Ovary (tissue), 9 donors: ENCODE data around the gene BTN2A1. TPM values are rescaled to one million over a fixed set of nuclear protein-coding genes. Genes with fewer than 3 reads are reported as not detected.

ENCODE experiments used
- DNase-seq, 5 donors: peaks; one replicate each; pipeline ENCODE4 v3.0.0-alpha.2; 2019 to 2020
- H3K27ac ChIP-seq, 2 donors: fragments of 200-600 bp; one replicate each; pipeline versions ENCODE4 v1.5.1 to v1.8.0; 2019 to 2022
- H3K27me3 ChIP-seq: fragments of 200-600 bp; one replicate; pipeline ENCODE4 v1.8.0; 2022
- H3K36me3 ChIP-seq: fragments of 200-600 bp; sonication (generic); one replicate; pipeline ENCODE4 v1.5.1; 2019
- H3K4me1 ChIP-seq: one replicate; pipeline ENCODE4 v1.8.1; 2013; ENCODE audit warnings: mild to moderate bottlenecking, moderate library complexity; ENCODE audit not compliant: insufficient read depth
- H3K4me3 ChIP-seq: fragments of 200-600 bp; sonication (generic); one replicate; pipeline ENCODE4 v1.5.1; 2017
- H3K9me3 ChIP-seq, 2 donors: fragments of 200-600 bp in 1 of 2; sonication (generic) in 1 of 2; one replicate each; pipeline versions ENCODE4 v1.5.1 to v1.8.1; 2013 to 2019; ENCODE audit warnings: mild to moderate bottlenecking in 1 of 2, moderate library complexity in 1 of 2
- CTCF ChIP-seq, 3 donors: fragments of 450-650 bp in 2 of 3; fragments of 200-600 bp in 1 of 3; IDR thresholded peaks; one replicate each; pipeline versions ENCODE4 v1.5.1 to v1.8.0; 2016 to 2022; ENCODE audit warnings: antibody characterized with exemption in 3 of 3, mild to moderate bottlenecking in 1 of 3
- EP300 ChIP-seq: sonication (generic); formaldehyde crosslinking; IDR thresholded peaks from one replicate; pipeline ENCODE4 v1.6.1; 2017; ENCODE audit warnings: antibody characterized with exemption
- POLR2A ChIP-seq: fragments of 450-650 bp; IDR thresholded peaks from one replicate; pipeline ENCODE4 v1.6.1; 2017; ENCODE audit warnings: antibody characterized with exemption, mild to moderate bottlenecking, moderate library complexity
- WGBS, 3 donors: extraction: QIAGEN DNeasy Blood & Tissue Kit in 1 of 3; methylation state at CpG; one replicate each; pipeline versions ENCODE4 v1.1.5 to v1.1.7; 2013 to 2017; 5-methylcytosine and 5-hydroxymethylcytosine counted together
- intact Hi-C, 4 donors: fragments of 100-400 bp; cut with DNase I; formaldehyde crosslinking; loops; one replicate each; pipeline versions ENCODE4 v1.11.0 to v1.15.1; 2022 to 2023
- polyA plus RNA-seq, 2 donors: library from polyadenylated mRNA; stranded (reverse); fragments of 200-250 nt in 1 of 2; fragments of 350-450 nt in 1 of 2; fragmentation: Illumina TruSeq in 1 of 2; extraction: RNeasy Lipid Tissue Mini Kit (QIAGEN cat#74804) in 1 of 2; gene quantifications; one replicate each; pipeline ENCODE4 v1.2.3, GENCODE V29; 2013 to 2014
- small RNA-seq: library from RNA; depleted of rRNA; stranded (forward); fragments of <200 nt; gene quantifications from one replicate; pipeline ENCODE3, GENCODE V24; 2016
- total RNA-seq, 7 donors: library from RNA; depleted of rRNA in 2 of 7; stranded (reverse); fragments of >200 nt in 2 of 7; fragmentation: NEBNext Ultra II Directional in 3 of 7; extraction: Animal tissue kit (Norgen Biotek cat#: 25700) in 3 of 7; gene quantifications; one replicate each; pipeline versions ENCODE4 v1.1.0 to v1.2.4, GENCODE V29; 2016 to 2023
- donor health status: DM: no; HTN: no; CAD: no; lungs with moderate emphysema.
- donor health status: DM: no; HTN: no; CAD: no.
- donor health status: Bipolar disorder and iron deficiency.
- donor health status: DM: yes; HTN: yes; CAD: no.
- donor health status: DM: no; HTN: no; CAD: no.
- donor health status: DM: yes; HTN: yes; CAD: no.

BTN2A1 gene
- total and polyA plus RNA-seq, 9 donors, result 9.0 to 33.3 (median 18.8) TPM

GRCh38 chr6:26516481-26517427 lies 59.0 kb downstream of the BTN2A1 start:
- intact Hi-C loops, result no loop called here
- TF ChIP-seq CTCF (IDR thresholded peaks at IDR 0.05), result no peak
- TF ChIP-seq EP300, result no peak
- TF ChIP-seq POLR2A, result no peak
- WGBS, 3 donors, result 69 to 79% (median 74%) methylated on average over 9 of the region's 9 CpGs

More at GRCh38 chr6:26516481-26517427, 59.0 kb downstream of the BTN2A1 start:
- Histone ChIP-seq H3K4me3 (no peak overlapping the region), H3K36me3 (no peaks in the 10 kb centered on the region), H3K9me3 (no peaks in the 10 kb centered on the region), H3K27me3 (no peaks in the 10 kb centered on the region), H3K4me1 (peaks cover 3% of the 10 kb centered on the region), H3K27ac (no peak overlapping the region)
- DNase-seq, result no peak

Small RNAs within 50 kb of the gene (small RNA-seq; reads per million reads assigned to genes)
- not detected for gene RNU6-502P

Other genes starting within 250 kb of the BTN2A1 start
- gene BTN3A2, start 92.8 kb upstream of the BTN2A1 start, total RNA-seq, result 10 to 100 TPM in 6 of 7 donors, 1 to 10 TPM in 1; 9.9 to 36.5 (median 16.5) TPM
- gene BTN3A2, start 92.8 kb upstream of the BTN2A1 start, polyA plus RNA-seq, result 10 to 100 TPM; 22.9 to 45.7 TPM
- gene BTN2A2, start 74.8 kb upstream of the BTN2A1 start, total RNA-seq, result 10 to 100 TPM; 10.7 to 23.0 (median 13.7) TPM
- 10 to 100 TPM in 1 of 2 donors, 1 to 10 TPM in 1; 7.3 to 15.1 TPM for gene BTN2A2, start 74.8 kb upstream of the BTN2A1 start, polyA plus RNA-seq
- 10 to 100 TPM; 11.0 to 33.4 (median 18.4) TPM for gene BTN3A1, start 55.7 kb upstream of the BTN2A1 start, total RNA-seq
- gene BTN3A1, start 55.7 kb upstream of the BTN2A1 start, polyA plus RNA-seq, result 10 to 100 TPM; 14.5 to 64.5 TPM
- 10 to 100 TPM; 13.6 to 19.5 (median 18.0) TPM for gene BTN3A3, start 17.5 kb upstream of the BTN2A1 start, total RNA-seq
- 10 to 100 TPM; 13.8 to 72.3 TPM for gene BTN3A3, start 17.5 kb upstream of the BTN2A1 start, polyA plus RNA-seq
- gene BTN1A1, start 42.3 kb downstream of the BTN2A1 start, total RNA-seq, result not detected
- under 1 TPM; 0.02 to 0.05 TPM for gene BTN1A1, start 42.3 kb downstream of the BTN2A1 start, polyA plus RNA-seq
- gene HMGN4, start 80.4 kb downstream of the BTN2A1 start, total RNA-seq, result 10 to 100 TPM; 48.6 to 78.9 (median 58.4) TPM
- 10 to 100 TPM; 53.5 to 69.7 TPM for gene HMGN4, start 80.4 kb downstream of the BTN2A1 start, polyA plus RNA-seq
- 10 to 100 TPM; 10.9 to 17.5 (median 15.5) TPM for gene ABT1, start 139.0 kb downstream of the BTN2A1 start, total RNA-seq
- gene ABT1, start 139.0 kb downstream of the BTN2A1 start, polyA plus RNA-seq, result 10 to 100 TPM in 1 of 2 donors, 1 to 10 TPM in 1; 8.5 to 18.2 TPM
- gene ZNF322, start 201.8 kb downstream of the BTN2A1 start, total RNA-seq, result 10 to 100 TPM; 15.2 to 41.2 (median 32.8) TPM
- gene ZNF322, start 201.8 kb downstream of the BTN2A1 start, polyA plus RNA-seq, result 10 to 100 TPM; 14.2 to 16.5 TPM